Measurements from ENCODE around the gene STYXL1.

DNA sequence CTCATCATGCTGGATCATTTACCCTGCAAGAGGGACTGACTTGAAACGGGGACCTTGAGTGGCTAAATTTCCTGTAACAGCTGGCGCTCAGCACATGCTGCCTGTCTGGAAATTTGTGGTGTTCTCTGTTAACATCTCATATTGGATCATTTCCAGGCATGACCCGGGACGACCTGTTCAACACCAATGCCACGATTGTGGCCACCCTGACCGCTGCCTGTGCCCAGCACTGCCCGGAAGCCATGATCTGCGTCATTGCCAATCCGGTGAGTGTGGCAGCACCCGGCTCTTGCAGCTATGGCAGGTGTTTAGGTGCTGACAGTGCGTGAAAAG is 10.0 kb upstream of the STYXL1 start:
- TF ChIP-seq, protein P1, sequence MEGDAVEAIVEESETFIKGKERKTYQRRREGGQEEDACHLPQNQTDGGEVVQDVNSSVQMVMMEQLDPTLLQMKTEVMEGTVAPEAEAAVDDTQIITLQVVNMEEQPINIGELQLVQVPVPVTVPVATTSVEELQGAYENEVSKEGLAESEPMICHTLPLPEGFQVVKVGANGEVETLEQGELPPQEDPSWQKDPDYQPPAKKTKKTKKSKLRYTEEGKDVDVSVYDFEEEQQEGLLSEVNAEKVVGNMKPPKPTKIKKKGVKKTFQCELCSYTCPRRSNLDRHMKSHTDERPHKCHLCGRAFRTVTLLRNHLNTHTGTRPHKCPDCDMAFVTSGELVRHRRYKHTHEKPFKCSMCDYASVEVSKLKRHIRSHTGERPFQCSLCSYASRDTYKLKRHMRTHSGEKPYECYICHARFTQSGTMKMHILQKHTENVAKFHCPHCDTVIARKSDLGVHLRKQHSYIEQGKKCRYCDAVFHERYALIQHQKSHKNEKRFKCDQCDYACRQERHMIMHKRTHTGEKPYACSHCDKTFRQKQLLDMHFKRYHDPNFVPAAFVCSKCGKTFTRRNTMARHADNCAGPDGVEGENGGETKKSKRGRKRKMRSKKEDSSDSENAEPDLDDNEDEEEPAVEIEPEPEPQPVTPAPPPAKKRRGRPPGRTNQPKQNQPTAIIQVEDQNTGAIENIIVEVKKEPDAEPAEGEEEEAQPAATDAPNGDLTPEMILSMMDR (IDR thresholded peaks at IDR 0.05), result no peak
- no peak for TF ChIP-seq NFYB (CRISPR knock-in tag; conservative IDR thresholded peaks at IDR 0.05; ENCODE audit: low read depth)
- TF ChIP-seq, protein P2, sequence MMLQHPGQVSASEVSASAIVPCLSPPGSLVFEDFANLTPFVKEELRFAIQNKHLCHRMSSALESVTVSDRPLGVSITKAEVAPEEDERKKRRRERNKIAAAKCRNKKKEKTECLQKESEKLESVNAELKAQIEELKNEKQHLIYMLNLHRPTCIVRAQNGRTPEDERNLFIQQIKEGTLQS (CRISPR knock-in tag; conservative IDR thresholded peaks at IDR 0.05), result no peak
- no peak for TF ChIP-seq GABPB1 (CRISPR knock-in tag; IDR thresholded peaks at IDR 0.05)

All from WTC11 (cell line).